HG03108 (cell line): Measurements from ENCODE around the gene DCP1A.

ENCODE experiments used
- ATAC-seq: cut with Tn5 transposase; IDR thresholded peaks from one replicate; pipeline ENCODE4 v1.9.1; 2021; ENCODE audit warnings: moderate library complexity; ENCODE audit not compliant: unreplicated experiment

The DCP1A gene

GRCh38 chr3:53250453-53250852 lies 96.9 kb downstream of the DCP1A start:
- no peak for ATAC-seq

DNA sequence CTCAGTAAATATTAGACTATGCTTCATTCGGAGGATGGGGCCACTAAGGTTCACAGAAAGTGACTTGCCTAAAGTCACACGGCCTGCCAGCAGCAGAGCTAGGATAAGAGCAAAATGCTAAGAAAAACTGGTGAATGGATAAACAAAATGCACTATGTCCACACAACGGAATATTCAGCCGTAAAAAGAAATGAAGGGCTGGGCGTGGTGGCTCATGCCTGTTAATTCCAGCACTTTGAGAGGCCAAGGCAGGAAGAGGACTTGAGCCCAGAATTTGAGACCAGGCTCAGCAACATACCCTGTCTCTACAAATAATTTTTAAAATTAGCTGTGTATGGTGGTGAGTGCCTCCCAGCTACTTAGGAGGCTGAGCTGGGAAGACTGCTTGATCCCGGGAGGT lies 99.2 kb downstream of the DCP1A start:
- ATAC-seq: no peak

DNA sequence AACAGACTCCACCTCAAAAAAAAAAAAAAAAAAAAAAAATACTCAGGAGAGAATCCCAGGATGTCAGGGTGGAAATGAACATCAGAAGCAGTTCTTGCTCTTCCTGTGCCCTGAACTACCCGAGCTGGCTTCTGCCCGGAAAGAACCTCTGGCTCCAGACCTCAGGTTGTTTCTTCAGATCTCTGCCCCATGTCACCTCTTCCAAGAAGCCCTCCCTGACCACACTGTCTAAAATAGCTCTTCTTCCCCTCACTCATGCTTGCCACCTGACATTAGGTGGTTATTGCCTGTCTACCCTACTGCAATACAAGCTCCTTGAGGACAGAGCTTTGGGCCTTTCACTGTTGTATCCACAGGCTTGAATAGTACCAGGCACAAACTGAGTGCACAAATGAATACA lies 99.7 kb downstream of the DCP1A start:
- no peak for ATAC-seq

DNA sequence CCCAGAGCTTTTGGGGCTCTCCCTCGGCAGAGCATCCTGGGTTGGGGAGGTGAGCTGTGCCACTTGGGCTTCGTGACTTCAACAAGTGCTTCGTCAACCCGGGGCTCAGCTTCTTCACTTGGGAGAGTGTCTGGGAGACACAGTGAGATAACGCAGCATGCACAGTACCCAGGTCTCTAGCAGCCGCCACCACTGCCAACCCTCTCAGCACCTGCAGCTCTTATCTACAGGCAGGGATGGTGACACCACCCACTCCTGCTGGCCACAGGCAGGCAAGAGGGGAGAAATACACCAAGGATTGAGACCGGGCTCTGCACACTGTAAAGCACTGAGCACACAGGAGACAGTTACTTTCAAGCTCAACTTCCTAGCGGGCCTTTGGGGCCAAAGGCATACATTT lies 103.1 kb downstream of the DCP1A start:
- no peak for ATAC-seq

- ATAC-seq: no peak
Observed at GRCh38 chr3:53243785-53244184, 103.6 kb downstream of the DCP1A start.

DNA sequence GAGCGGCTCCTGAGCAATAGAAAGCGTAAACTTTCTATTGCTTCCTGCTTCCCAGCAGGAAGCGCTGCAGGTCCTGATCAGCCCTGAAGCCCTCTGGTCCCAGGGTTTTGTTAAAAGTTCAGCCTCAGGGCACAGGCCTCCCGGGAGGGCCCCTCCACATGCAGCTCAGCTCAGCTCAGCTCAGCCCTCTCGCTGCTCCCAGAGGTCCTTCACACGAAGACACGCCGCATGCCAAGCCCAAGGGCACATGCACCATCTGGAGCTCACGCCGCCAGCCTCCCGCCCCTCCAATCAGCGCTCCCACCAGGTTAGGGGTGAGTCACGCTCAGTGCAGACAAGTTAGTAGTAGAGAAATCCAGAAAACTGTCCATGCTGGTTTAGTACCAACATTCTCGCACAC lies 104.2 kb downstream of the DCP1A start:
- no peak for ATAC-seq

DNA sequence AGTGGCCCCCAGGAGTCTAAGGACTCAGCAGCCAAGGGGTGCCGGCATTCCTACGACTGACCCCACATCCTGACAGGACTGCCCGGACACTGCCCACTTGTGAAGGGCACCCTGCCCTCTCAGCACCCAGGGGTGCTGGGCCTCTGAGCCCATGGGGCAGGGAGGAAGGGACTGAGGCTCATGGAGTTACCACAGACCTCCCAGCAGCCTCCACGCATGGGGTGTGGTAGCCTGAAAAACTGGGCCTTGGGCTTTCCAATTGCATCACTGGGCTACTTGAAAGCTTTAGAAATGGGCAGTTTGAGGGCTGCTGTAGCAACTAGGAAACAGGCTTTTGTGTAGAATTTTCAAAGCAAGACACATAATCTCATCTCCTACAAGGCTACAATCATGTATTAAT lies 104.7 kb downstream of the DCP1A start:
- no peak for ATAC-seq

DNA sequence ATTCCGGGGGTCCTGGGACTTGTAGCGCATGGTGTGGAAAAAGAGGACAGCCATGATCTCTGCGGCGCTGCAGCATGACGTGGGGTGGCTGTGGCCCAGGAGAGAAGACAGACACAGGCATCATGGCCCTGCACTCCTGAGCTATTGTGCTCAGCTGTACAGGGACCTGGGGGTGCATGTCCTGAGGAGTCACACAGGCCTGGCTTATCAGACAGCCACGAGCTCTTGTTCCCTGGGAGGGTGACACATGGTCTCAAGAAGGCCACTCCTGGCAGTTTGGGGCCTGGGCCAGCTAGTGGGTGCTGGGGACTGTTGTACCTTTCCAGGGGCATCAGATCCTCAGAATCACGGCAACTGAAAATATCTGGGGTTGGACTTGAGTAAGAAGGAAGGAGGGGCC lies 105.2 kb downstream of the DCP1A start:
- no peak for ATAC-seq

DNA sequence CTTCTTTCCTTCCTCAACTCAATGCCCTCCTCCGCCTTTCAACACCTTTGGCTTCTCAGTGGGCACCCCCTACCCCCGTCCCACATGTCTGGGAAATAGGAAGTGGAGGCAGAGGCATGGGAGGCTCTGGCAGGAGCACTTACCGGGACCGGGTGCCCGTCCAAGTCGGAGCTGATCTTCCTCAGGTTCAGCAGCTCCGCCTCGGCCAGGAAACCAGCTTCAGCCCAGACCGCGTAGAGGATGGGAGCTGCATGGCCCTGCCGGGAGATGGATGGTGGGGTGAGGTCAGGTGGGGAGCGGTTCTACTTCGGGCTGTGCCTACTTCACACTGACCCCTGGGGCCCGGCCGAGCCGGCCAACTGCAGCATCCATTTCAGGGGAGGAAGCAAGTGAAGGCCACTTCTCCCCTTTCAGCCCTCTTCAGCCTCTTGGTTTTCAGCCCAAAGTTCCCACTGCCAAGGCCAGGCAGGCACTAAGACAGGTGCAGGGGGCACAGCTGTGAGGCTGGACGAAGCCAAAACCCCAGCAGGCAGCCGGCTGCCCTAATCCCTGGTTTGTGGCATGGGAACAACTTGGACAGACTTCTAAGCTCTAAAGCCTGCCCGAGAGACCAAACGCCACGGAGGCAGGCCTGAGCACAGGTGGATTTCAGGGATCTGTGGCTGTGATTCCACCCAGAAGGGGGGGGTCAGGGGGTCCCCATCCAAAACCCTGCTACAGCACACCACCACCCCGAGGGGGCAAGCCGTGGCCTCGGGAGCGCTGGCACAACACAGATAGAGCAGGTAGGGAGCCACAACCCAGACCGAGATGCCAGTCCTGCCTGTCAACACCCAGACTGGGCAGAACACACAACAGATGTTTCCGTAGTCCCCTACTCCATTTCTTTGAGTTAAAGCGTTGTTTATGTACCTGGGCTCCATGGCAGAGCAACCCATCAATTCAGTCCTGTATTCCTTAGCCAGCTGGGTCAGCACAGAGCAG lies 106.1 kb downstream of the DCP1A start:
- ATAC-seq: no peak

DNA sequence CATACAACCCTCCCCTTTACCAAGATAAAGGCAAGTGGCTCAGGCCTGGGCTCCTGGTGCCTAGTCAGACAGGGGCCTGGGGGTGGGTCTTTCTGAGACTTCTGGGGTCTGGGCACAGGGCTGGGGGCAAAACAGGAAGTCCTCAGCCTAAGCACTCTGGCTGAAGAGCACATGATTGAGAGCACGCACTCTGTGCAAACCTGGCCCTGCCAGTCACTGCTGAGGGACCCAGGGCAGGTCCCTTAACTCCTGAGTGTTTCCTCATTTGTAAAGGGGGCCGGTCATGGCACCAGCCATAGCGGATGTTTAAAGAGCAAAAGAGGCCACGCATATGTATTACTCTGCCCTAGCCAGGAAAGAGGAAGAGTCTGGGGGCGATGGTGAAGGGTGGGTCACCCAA lies 107.5 kb downstream of the DCP1A start:
- no peak for ATAC-seq

GRCh38 chr3:53238886-53239285 lies 108.5 kb downstream of the DCP1A start:
- no peak for ATAC-seq

DNA sequence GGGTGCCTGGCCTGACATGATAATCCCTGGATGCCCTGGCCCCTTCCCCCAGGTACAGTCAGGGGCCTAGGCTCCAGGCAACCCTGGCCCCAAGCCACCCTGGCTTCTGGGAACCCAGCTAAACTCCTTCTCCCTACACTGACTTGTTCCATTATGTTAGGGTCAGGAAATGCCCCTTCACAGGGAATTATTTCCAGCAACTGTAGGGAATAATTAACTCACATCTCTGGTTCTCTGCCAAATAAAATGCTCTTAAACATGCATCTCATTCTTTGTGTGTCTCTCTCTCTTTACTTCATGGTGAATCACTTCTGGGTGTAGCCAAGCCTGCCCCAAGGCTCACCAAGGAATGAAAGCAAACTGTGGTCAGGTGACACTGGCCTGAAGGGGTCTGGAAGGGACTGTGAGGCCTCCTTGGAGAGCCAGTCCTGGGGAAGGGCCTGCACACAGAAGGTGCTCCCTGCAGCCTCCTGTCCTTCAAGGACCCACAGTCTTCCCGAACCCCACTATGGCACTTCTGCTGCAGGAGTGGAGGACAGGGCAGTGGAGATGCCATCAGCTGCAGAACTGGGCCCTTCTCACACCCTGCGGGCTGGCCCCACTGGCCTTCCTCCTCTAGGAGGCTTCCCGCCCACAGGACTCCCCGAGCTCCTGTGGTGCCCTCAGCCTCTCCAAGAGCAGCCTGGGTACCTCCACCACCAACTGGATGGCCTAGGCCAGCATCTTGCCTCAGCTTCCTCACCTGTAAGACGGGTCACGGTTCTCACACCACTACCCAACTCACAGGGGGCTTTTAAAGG lies 109.1 kb downstream of the DCP1A start:
- ATAC-seq: no peak

DNA sequence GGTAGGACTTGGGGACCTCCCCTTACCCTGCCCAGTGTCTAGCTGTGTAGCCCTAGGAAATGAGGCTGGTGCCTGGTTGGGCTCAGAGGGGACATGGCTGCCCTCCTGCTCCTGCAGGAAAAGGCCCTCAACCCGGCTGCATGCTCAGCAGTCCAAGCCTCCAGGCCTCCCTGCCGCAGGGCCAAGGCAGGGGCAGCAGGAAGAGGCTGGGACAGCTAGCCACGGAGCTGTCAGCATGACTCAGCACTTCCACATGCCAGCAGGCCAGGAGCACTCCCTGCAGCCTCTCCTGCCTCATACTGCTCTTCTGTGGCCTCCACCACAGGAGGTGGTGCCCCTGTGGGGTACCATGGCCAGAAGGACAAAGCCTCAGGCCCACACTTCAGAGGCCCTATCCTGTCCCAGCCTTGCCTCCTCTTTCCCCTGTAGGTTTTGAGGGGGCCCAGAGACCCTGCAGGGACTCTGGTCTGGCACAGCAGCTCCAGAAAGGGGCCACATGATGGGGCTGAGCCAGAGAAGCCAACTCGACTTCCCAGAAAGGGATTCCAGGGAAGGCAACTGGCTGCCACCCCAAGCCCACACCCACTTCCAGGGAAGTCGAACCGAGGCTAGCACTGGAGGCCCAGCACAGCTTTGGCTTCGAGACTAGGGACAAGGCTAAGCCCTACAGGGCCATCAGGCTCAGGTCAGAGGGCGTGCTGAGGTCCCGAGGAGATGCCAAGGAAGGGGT lies 111.1 kb downstream of the DCP1A start:
- no peak for ATAC-seq

DNA sequence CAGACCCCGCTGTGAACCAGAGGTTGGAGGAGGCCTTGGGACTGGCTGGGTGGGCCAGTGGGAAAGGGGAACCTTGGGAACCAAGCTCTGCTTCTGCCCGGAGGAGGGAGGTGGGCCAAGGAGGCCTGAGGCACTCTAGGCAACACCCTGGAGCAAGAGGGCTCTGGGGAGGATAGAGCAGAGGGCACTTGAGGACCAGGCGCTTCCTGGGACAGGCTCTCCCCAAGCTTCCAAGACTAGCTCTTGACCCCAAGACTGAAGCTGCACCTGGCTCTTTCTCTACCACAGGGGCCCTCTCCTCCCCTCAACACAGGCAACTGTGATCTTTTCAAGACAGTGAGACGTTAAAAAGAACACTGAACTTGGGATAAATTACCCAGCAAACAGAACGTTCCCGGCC lies 111.8 kb downstream of the DCP1A start:
- ATAC-seq: no peak

GRCh38 chr3:53234841-53235232 lies 112.5 kb downstream of the DCP1A start:
- no peak for ATAC-seq

DNA sequence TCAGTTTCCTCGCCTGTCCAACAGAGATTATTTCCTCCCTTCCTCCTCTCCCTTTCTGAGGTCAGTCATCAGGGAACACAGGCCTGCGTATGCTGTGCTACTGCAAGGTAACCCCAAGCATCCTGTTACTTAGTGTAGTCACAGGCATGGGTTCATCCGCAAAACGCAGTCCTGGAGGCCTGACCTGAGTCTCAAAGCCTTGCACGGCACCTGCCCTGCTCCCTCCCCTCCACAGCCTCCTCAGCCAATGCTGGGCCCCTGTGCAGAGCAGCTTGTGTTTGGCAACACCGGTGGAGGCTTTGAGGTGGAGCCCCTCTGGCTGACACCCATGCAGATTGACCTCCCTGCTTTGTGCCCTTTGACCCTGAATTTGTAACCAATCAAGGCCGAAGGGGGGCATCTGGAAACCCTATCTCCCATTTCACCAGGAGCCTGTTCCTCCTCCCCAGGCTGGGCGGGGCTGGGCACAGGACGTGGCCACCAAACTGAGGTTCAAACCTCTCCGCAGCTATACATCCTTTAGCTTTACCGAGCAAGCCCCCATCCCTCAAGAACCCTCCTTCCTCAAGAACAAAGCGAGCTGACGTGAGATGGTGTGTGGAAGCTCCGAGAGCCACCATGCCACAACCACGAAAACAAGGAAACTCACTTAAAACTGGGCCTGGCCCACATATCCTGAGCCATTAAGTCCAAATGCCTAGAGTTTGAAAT lies 113.1 kb downstream of the DCP1A start:
- ATAC-seq: no peak
